GM23338 (cell line): Measurements from ENCODE around the gene ELP2. TPM values are rescaled to one million over a fixed set of nuclear protein-coding genes. Genes with fewer than 3 reads are reported as not detected.
"Not testable (repeated sequence)": the region's sequence is repeated elsewhere in the genome, so short reads cannot be mapped to it uniquely, and the experiment has no call there.

ENCODE experiments used
- ATAC-seq: fragments of 200-7000 bp; cut with Tn5 transposase; 3 replicates; pipeline ENCODE4 v1.9.1; 2020
- DNase-seq: peaks from one replicate; pipeline ENCODE4 v3.0.0-alpha.2; 2015; ENCODE audit warnings: low spot score
- H2AFZ ChIP-seq: fragments of 200-600 bp; sonication (generic); 2 replicates; pipeline ENCODE4 v1.8.0; 2016; ENCODE audit warnings: antibody characterized with exemption, mild to moderate bottlenecking, moderate library complexity
- H3F3A ChIP-seq: fragments of 200-600 bp; sonication (generic); replicated peaks from 2 replicates; pipeline ENCODE4 v1.8.0; 2017; ENCODE audit warnings: antibody characterized with exemption, mixed run types, low read depth
- H3K27ac ChIP-seq: fragments of 200-600 bp; sonication (generic); 2 replicates; pipeline ENCODE4 v1.6.1; 2016; ENCODE audit warnings: low read depth
- H3K27me3 ChIP-seq: fragments of 200-600 bp; sonication (generic); 2 replicates; pipeline ENCODE4 v1.8.0; 2016; ENCODE audit warnings: mild to moderate bottlenecking, mixed run types, moderate library complexity; ENCODE audit not compliant: insufficient read depth
- H3K36me3 ChIP-seq: fragments of 200-600 bp; sonication (generic); 2 replicates; pipeline ENCODE4 v1.8.0; 2016; ENCODE audit warnings: mild to moderate bottlenecking; ENCODE audit not compliant: insufficient read depth
- H3K4me1 ChIP-seq: fragments of 200-600 bp; sonication (generic); 2 replicates; pipeline ENCODE4 v1.8.0; 2016; ENCODE audit warnings: mild to moderate bottlenecking, moderate library complexity; ENCODE audit not compliant: insufficient read depth
- H3K4me2 ChIP-seq: fragments of 200-600 bp; sonication (generic); 2 replicates; pipeline ENCODE4 v1.7.1; 2017; ENCODE audit warnings: mixed run types
- H3K4me3 ChIP-seq: fragments of 200-600 bp; sonication (generic); 2 replicates; pipeline ENCODE4 v1.6.1; 2016; ENCODE audit warnings: mixed run types
- H3K79me2 ChIP-seq: fragments of 200-600 bp; sonication (generic); replicated peaks from 2 replicates; pipeline ENCODE4 v1.8.0; 2017; ENCODE audit warnings: mild to moderate bottlenecking; ENCODE audit not compliant: insufficient read depth
- H3K9me2 ChIP-seq: fragments of 200-600 bp; sonication (generic); 2 replicates; pipeline ENCODE4 v1.8.0; 2017; ENCODE audit not compliant: insufficient read depth
- H4K20me1 ChIP-seq: fragments of 200-600 bp; sonication (generic); replicated peaks from 2 replicates; pipeline ENCODE4 v1.8.0; 2017; ENCODE audit warnings: mild to moderate bottlenecking; ENCODE audit not compliant: insufficient read depth
- H3K27ac Mint-ChIP-seq: 2 replicates; pipeline ENCODE4 v1.8.0; 2020; ENCODE audit warnings: inconsistent platforms, mild to moderate bottlenecking, moderate library complexity, mixed read lengths
- H3K27me3 Mint-ChIP-seq: 3 replicates; pipeline ENCODE4 v1.8.0; 2022; ENCODE audit warnings: low read depth, mild to moderate bottlenecking, moderate library complexity, mixed read lengths, inconsistent platforms; ENCODE audit not compliant: insufficient read depth, poor library complexity
- H3K36me3 Mint-ChIP-seq: 3 replicates; pipeline ENCODE4 v1.8.0; 2021; ENCODE audit warnings: low read depth, mild to moderate bottlenecking, inconsistent platforms, moderate library complexity, mixed read lengths
- H3K4me1 Mint-ChIP-seq: 3 replicates; pipeline ENCODE4 v1.8.0; 2020; ENCODE audit warnings: mild to moderate bottlenecking, inconsistent platforms, mixed read lengths
- H3K4me3 Mint-ChIP-seq: 3 replicates; pipeline ENCODE4 v1.8.0; 2021; ENCODE audit warnings: moderate library complexity, mild to moderate bottlenecking, inconsistent platforms, mixed read lengths
- H3K9me3 Mint-ChIP-seq: 3 replicates; pipeline ENCODE4 v1.8.0; 2020; ENCODE audit warnings: moderate library complexity, mild to moderate bottlenecking, inconsistent platforms, mixed read lengths
- CREB1 ChIP-seq: fragments of 250-450 bp; sonication (Bioruptor Pico); IDR thresholded peaks from 2 replicates; pipeline ENCODE4 v1.5.0; 2020; ENCODE audit warnings: low read depth, mild to moderate bottlenecking, moderate library complexity
- CTCF ChIP-seq, 2 experiments: fragments of 200-600 bp in 1 of 2; sonication (generic) in 1 of 2; conservative IDR thresholded peaks; 2 replicates each; pipeline versions ENCODE4 v1.5.1 to v1.6.1; 2016 to 2017; ENCODE audit warnings: antibody characterized with exemption in 2 of 2, low read depth in 2 of 2, mild to moderate bottlenecking in 2 of 2, moderate library complexity in 1 of 2
- ETS1 ChIP-seq: IDR thresholded peaks from 2 replicates; pipeline ENCODE4 v1.6.1; 2016; ENCODE audit warnings: antibody characterized with exemption
- EZH2phosphoT487 ChIP-seq: fragments of 200-600 bp; sonication (generic); IDR thresholded peaks from one replicate; pipeline ENCODE4 v1.8.1; 2018; ENCODE audit warnings: antibody characterized with exemption; ENCODE audit not compliant: unreplicated experiment
- JUNB ChIP-seq: IDR thresholded peaks from one replicate; pipeline ENCODE4 v1.6.1; 2016; ENCODE audit warnings: antibody characterized with exemption; ENCODE audit not compliant: unreplicated experiment
- NANOG ChIP-seq: IDR thresholded peaks from 2 replicates; pipeline ENCODE4 v1.6.1; 2016; ENCODE audit warnings: antibody characterized with exemption, borderline replicate concordance
- POLR2AphosphoS5 ChIP-seq: IDR thresholded peaks from 2 replicates; pipeline ENCODE4 v1.6.1; 2016; ENCODE audit warnings: antibody characterized with exemption, low read depth
- STAT1 ChIP-seq: IDR thresholded peaks from one replicate; pipeline ENCODE4 v1.6.1; 2016; ENCODE audit warnings: antibody characterized with exemption; ENCODE audit not compliant: unreplicated experiment
- ZNF462 ChIP-seq: fragments of 250-450 bp; sonication (Bioruptor Pico); IDR thresholded peaks from 2 replicates; pipeline ENCODE4 v1.5.0; 2020; ENCODE audit warnings: mild to moderate bottlenecking, moderate library complexity
- polyA plus RNA-seq: library from polyadenylated mRNA; unstranded; fragments of >200 nt; fragmentation: Nextera tagmentation; extraction: Ambion mirVana; gene quantifications from 2 replicates; pipeline ENCODE4 v1.2.1, GENCODE V29; 2016
- total RNA-seq: library from RNA; depleted of rRNA; stranded (reverse); fragments of >200 nt; shearing (Covaris generic); gene quantifications from 2 replicates; pipeline ENCODE4 v1.2.3, GENCODE V29; 2014
- TF ChIP-seq, protein P1 (sequence below): IDR thresholded peaks from one replicate; pipeline ENCODE4 v1.6.1; 2018; ENCODE audit warnings: antibody characterized with exemption; ENCODE audit not compliant: unreplicated experiment

Gene ELP2
- total and polyA plus RNA-seq, 2 experiments from 2014 or later = 119 to 135 TPM

DNA sequence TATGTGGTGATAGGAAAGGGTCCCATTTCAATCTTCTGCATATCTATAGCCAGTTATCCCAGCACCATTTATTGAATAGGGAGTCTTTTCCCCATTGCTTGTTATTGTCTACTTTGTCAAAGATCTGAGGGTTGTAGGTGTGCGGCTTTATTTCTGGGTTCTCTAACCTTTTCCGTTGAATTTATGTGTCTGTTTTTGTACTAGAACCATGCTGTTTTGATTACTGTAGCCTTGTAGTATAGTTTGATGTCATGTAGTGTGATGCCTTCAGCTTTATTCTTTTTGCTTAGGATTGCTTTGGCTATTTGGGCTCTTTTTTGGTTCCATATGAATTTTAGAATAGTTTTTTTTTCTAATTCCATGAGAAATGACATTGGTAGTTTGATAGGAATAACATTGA lies 78.3 kb downstream of the ELP2 start:
- H3K9me3 Mint-ChIP-seq, H3K27ac ChIP-seq, H3K4me3 ChIP-seq, ATAC-seq, H2AFZ ChIP-seq, H3K27me3 Mint-ChIP-seq, H4K20me1 ChIP-seq, H3K27ac Mint-ChIP-seq, H3K79me2 ChIP-seq, H3K4me3 Mint-ChIP-seq, H3K27me3 ChIP-seq, H3K36me3 ChIP-seq, DNase-seq, H3K4me1 Mint-ChIP-seq, H3K4me1 ChIP-seq, H3F3A ChIP-seq, H3K4me2 ChIP-seq, H3K9me2 ChIP-seq: not testable (repeated sequence)
- peaks cover 56% of the 10 kb centered on the region for H3K36me3 Mint-ChIP-seq

DNA sequence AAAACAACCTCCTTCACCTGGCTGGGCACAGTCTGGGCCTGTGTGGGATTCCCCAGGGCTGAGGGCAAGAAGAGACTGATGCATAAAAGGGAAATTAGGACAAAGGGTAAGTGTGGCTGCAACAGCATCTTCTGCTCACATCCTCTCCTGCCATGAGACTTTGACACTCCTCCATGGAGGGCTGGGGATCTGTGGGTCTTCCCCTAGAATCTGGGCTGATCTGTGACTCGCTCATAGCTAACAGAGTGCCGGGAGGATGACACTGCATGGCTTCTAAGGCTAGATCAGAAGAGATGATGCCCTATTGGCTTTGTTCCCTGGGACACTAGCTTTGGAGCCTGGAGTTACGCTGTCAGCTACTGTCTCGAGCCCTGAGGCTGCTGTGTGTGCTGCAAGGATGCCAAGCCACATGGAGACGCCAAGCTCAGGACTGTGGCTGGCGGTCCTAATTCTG lies 81.9 kb downstream of the ELP2 start:
- H3K9me3 Mint-ChIP-seq = peaks cover 3% of the 10 kb centered on the region; the same call in 2 of the 3 replicates
- H3K27ac Mint-ChIP-seq = no peak overlapping the region; the same call in 1 of the 2 replicates
- Histone ChIP-seq H3K4me3 (no peak overlapping the region), H2AFZ (no peak overlapping the region), H3K36me3 (peaks cover 4% of the 10 kb centered on the region; the same call in 1 of the 2 replicates), H3K79me2 (no peaks in the 10 kb centered on the region), H3F3A (no peaks in the 10 kb centered on the region), H3K4me2 (no peak overlapping the region), H3K9me2 (no peaks in the 10 kb centered on the region), H4K20me1 (no peaks in the 10 kb centered on the region; the same call in 1 of the 2 replicates), H3K27me3 (no peaks in the 10 kb centered on the region), H3K4me1 (no peaks in the 10 kb centered on the region), H3K27ac (no peak overlapping the region)
- H3K4me1 Mint-ChIP-seq = no peaks in the 10 kb centered on the region; the same call in 2 of the 3 replicates
- ATAC-seq (no peak), DNase-seq (no peak)
- H3K36me3 Mint-ChIP-seq = peaks cover 46% of the 10 kb centered on the region
- H3K4me3 Mint-ChIP-seq = no peak overlapping the region
- peaks cover 8% of the 10 kb centered on the region for H3K27me3 Mint-ChIP-seq
- TF ChIP-seq ETS1 (no peak), POLR2AphosphoS5 (no peak), EZH2phosphoT487 (no peak), JUNB (no peak), CTCF (conservative IDR thresholded peaks at IDR 0.05; ENCODE audit: low read depth in 2 of 2) (no peak), NANOG (no peak), ZNF462 (CRISPR knock-in tag) (no peak), CREB1 (no peak), STAT1 (no peak)
- TF ChIP-seq, protein P1, sequence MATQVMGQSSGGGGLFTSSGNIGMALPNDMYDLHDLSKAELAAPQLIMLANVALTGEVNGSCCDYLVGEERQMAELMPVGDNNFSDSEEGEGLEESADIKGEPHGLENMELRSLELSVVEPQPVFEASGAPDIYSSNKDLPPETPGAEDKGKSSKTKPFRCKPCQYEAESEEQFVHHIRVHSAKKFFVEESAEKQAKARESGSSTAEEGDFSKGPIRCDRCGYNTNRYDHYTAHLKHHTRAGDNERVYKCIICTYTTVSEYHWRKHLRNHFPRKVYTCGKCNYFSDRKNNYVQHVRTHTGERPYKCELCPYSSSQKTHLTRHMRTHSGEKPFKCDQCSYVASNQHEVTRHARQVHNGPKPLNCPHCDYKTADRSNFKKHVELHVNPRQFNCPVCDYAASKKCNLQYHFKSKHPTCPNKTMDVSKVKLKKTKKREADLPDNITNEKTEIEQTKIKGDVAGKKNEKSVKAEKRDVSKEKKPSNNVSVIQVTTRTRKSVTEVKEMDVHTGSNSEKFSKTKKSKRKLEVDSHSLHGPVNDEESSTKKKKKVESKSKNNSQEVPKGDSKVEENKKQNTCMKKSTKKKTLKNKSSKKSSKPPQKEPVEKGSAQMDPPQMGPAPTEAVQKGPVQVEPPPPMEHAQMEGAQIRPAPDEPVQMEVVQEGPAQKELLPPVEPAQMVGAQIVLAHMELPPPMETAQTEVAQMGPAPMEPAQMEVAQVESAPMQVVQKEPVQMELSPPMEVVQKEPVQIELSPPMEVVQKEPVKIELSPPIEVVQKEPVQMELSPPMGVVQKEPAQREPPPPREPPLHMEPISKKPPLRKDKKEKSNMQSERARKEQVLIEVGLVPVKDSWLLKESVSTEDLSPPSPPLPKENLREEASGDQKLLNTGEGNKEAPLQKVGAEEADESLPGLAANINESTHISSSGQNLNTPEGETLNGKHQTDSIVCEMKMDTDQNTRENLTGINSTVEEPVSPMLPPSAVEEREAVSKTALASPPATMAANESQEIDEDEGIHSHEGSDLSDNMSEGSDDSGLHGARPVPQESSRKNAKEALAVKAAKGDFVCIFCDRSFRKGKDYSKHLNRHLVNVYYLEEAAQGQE = no peak
